HepG2 (cell line): Measurements from ENCODE around the gene PDE8B. TPM values are rescaled to one million over a fixed set of nuclear protein-coding genes. Genes with fewer than 3 reads are reported as not detected.
A peak's percentile ranks its signal among the peaks of the same experiment; 100 is the strongest.

Experiments
- ATAC-seq: fragments of 200-7000 bp; cut with Tn5 transposase; 3 replicates; pipeline ENCODE4 v1.9.1; 2020; ENCODE audit warnings: mild to moderate bottlenecking, moderate library complexity
- BruUV-seq: library from RNA; stranded (reverse); fragments of 400-500 nt; replicated peaks from 2 replicates; lab custom pipeline; 2021; lab: Mats Ljungman, UMichigan
- CTCF ChIA-PET: fragments of 300-600 bp; formaldehyde crosslinking; extraction: SDS; loops from one replicate; lab custom pipeline; 2021; ENCODE audit warnings: low total read pairs, inconsistent platforms, low intra/inter-chr PET ratio; lab: Yijun Ruan, JAX
- POLR2A ChIA-PET: fragments of 350-600 bp; sonication (Branson Sonifier 250); formaldehyde crosslinking; loops from one replicate; lab custom pipeline; 2020; ENCODE audit warnings: antibody characterized with exemption, inconsistent platforms; lab: Yijun Ruan, JAX
- DNase-seq: peaks from one replicate; pipeline ENCODE4 v3.0.0-alpha.2; 2015; ENCODE audit warnings: low spot score
- FAIRE-seq: peaks from 3 replicates; lab custom pipeline; 2011; peaks lifted over from hg19 to GRCh38; lab: Jason Lieb, UNC
- H2AFZ ChIP-seq: one replicate; pipeline ENCODE4 v1.6.1; 2011; ENCODE audit warnings: low read length, inconsistent platforms
- H3K27ac ChIP-seq: fragments of 300-600 bp; 3 replicates; pipeline ENCODE4 v1.8.0; 2011; ENCODE audit warnings: mixed run types, mild to moderate bottlenecking, mixed read lengths, low read length, inconsistent platforms; ENCODE audit not compliant: insufficient read depth; ENCODE audit errors: extremely low read length
- H3K27me3 ChIP-seq, 2 experiments: fragments of 200-600 bp in 1 of 2; 2 replicates in 1 of 2; 3 replicates in 1 of 2; pipeline versions ENCODE4 v1.6.0 to v1.8.0; 2011; ENCODE audit warnings: low read length in 2 of 2, mild to moderate bottlenecking in 2 of 2, moderate library complexity in 2 of 2, inconsistent platforms in 1 of 2; ENCODE audit not compliant: insufficient read depth in 2 of 2, control insufficient read depth in 1 of 2
- H3K36me3 ChIP-seq, 2 experiments: fragments of 200-600 bp in 1 of 2; replicated peaks in 1 of 2; 2 replicates in 1 of 2; 3 replicates in 1 of 2; pipeline versions ENCODE4 v1.5.1 to v1.8.0; 2011; ENCODE audit warnings: low read length in 2 of 2, inconsistent platforms in 1 of 2; ENCODE audit not compliant: insufficient read depth in 2 of 2, control insufficient read depth in 1 of 2
- H3K4me1 ChIP-seq: 2 replicates; pipeline ENCODE4 v1.5.1; 2012; ENCODE audit warnings: low read length, inconsistent platforms; ENCODE audit not compliant: insufficient read depth
- H3K4me2 ChIP-seq: 2 replicates; pipeline ENCODE4 v1.6.0; 2011; ENCODE audit warnings: low read depth, low read length, inconsistent platforms
- H3K4me3 ChIP-seq, 3 experiments: fragments of 200-600 bp in 1 of 3; sonication (generic), shearing (Covaris generic) in 1 of 3; replicated peaks in 1 of 3; 2 replicates each; pipeline ENCODE4 v1.5.1; 2011 to 2016; ENCODE audit warnings: low read length in 3 of 3, inconsistent platforms in 2 of 3, low read depth in 2 of 3, mild to moderate bottlenecking in 2 of 3, control low read depth in 1 of 3, mixed read lengths in 1 of 3; ENCODE audit not compliant: insufficient read depth in 1 of 3
- H3K79me2 ChIP-seq: one replicate; pipeline ENCODE4 v1.6.1; 2011; ENCODE audit warnings: low read length, inconsistent platforms; ENCODE audit not compliant: insufficient read depth
- H3K9ac ChIP-seq: 2 replicates; pipeline ENCODE4 v1.6.0; 2011; ENCODE audit warnings: mild to moderate bottlenecking, low read depth, low read length, inconsistent platforms; ENCODE audit not compliant: insufficient read depth
- H3K9me3 ChIP-seq: 2 replicates; pipeline ENCODE4 v1.5.1; 2012; ENCODE audit warnings: mild to moderate bottlenecking, low read length
- H4K20me1 ChIP-seq: 2 replicates; pipeline ENCODE4 v1.6.0; 2011; ENCODE audit warnings: inconsistent platforms, mild to moderate bottlenecking, low read length, moderate library complexity; ENCODE audit not compliant: insufficient read depth
- ATF7 ChIP-seq, 2 experiments: fragments of 450-650 bp in 1 of 2; sonication (generic) in 1 of 2; formaldehyde crosslinking in 1 of 2; IDR thresholded peaks; 2 replicates each; pipeline versions ENCODE4 v1.4.0 to v1.6.1; 2016 to 2020; ENCODE audit warnings: antibody characterized with exemption in 1 of 2, mild to moderate bottlenecking in 1 of 2, missing genetic modification reagents in 1 of 2
- GTF2F1 ChIP-seq: fragments of 150-350 bp; IDR thresholded peaks from 2 replicates; pipeline ENCODE4 v1.6.1; 2014; ENCODE audit warnings: low read length
- HDAC1 ChIP-seq: sonication (generic); formaldehyde crosslinking; IDR thresholded peaks from 2 replicates; pipeline ENCODE4 v1.5.1; 2020; ENCODE audit warnings: mild to moderate bottlenecking, missing genetic modification reagents
- NR2F6 ChIP-seq, 2 experiments: IDR thresholded peaks; 2 replicates each; pipeline ENCODE4 v1.6.1; 2016; ENCODE audit warnings: antibody characterized with exemption in 1 of 2, mild to moderate bottlenecking in 1 of 2
- SAP130 ChIP-seq: IDR thresholded peaks from 2 replicates; pipeline ENCODE4 v1.6.1; 2016; ENCODE audit warnings: low read depth
- SETDB1 ChIP-seq: sonication (generic); formaldehyde crosslinking; IDR thresholded peaks from 2 replicates; pipeline ENCODE4 v1.5.1; 2020; ENCODE audit warnings: missing genetic modification reagents, mild to moderate bottlenecking, borderline replicate concordance
- SP2 ChIP-seq: sonication (generic); formaldehyde crosslinking; IDR thresholded peaks from 2 replicates; pipeline ENCODE4 v1.5.1; 2020; ENCODE audit warnings: mild to moderate bottlenecking, missing genetic modification reagents
- SRSF1 ChIP-seq: fragments of 200-400 bp; formaldehyde crosslinking; optimal IDR thresholded peaks from 2 replicates; pipeline ENCODE3; 2017; ENCODE audit warnings: mild to moderate bottlenecking, low read depth, low read length, moderate library complexity
- TBX3 ChIP-seq: fragments of 450-650 bp; IDR thresholded peaks from 2 replicates; pipeline ENCODE4 v1.6.1; 2017; ENCODE audit warnings: antibody characterized with exemption, mild to moderate bottlenecking, inconsistent platforms, borderline replicate concordance
- ZIK1 ChIP-seq: sonication (generic); formaldehyde crosslinking; IDR thresholded peaks from 2 replicates; pipeline ENCODE4 v1.5.0; 2020; ENCODE audit warnings: mild to moderate bottlenecking, low read depth, missing genetic modification reagents, borderline replicate concordance
- ZNF441 ChIP-seq: sonication (generic); formaldehyde crosslinking; IDR thresholded peaks from 2 replicates; pipeline ENCODE4 v1.7.0; 2021; ENCODE audit warnings: missing genetic modification reagents, borderline replicate concordance
- ZNF558 ChIP-seq: sonication (generic); formaldehyde crosslinking; IDR thresholded peaks from 2 replicates; pipeline ENCODE4 v1.9.0; 2022; ENCODE audit warnings: mild to moderate bottlenecking, missing genetic modification reagents, borderline replicate concordance
- ZNF619 ChIP-seq: sonication (generic); formaldehyde crosslinking; IDR thresholded peaks from 2 replicates; pipeline ENCODE4 v1.4.0; 2020; ENCODE audit warnings: mild to moderate bottlenecking, missing genetic modification reagents
- WGBS: methylation state at CpG from one replicate; pipeline ENCODE4 v1.1.6; 2017; ENCODE audit warnings: low lambda C conversion rate; 5-methylcytosine and 5-hydroxymethylcytosine counted together
- in situ Hi-C: cut with HindIII; loops from 2 replicates; pipeline ENCODE4 v1.10.0; 2017; ENCODE audit warnings: low pct_unique_long_range_greater_than_20kb; ENCODE audit not compliant: extremely low pct_ligation_motif_present
- intact Hi-C: fragments of 100-400 bp; cut with micrococcal nuclease; formaldehyde crosslinking; loops from one replicate; pipeline ENCODE4 v1.10.0; 2022; ENCODE audit not compliant: unreplicated experiment
- polyA plus RNA-seq, 8 experiments: library from polyadenylated mRNA; depleted of rRNA in 3 of 8; stranded (reverse) in 7 of 8; unstranded in 1 of 8; fragments of >200 nt; fragmentation: Illumina TruSeq in 4 of 8; extraction: Trizol in 4 of 8; gene quantifications; 2 replicates each; pipeline versions ENCODE4 v1.2.1 to v1.2.3, GENCODE V29; 2011 to 2016; ENCODE audit warnings: low read depth in 4 of 8, missing spikeins in 1 of 8, mixed read lengths in 1 of 8; ENCODE audit not compliant: insufficient read depth in 1 of 8
- total RNA-seq, 5 experiments: library from RNA; depleted of rRNA; stranded (reverse); fragments of >200 nt; fragmentation: Illumina TruSeq; extraction: Trizol; gene quantifications; 2 replicates each; pipeline ENCODE4 v1.2.3, GENCODE V29; 2016; ENCODE audit warnings: low read depth in 1 of 5
- TF ChIP-seq, protein P1 (sequence below): IDR thresholded peaks from 2 replicates; pipeline ENCODE4 v1.6.1; 2016
- TF ChIP-seq, protein P2 (sequence below): sonication (generic); formaldehyde crosslinking; IDR thresholded peaks from one replicate; pipeline ENCODE4 v1.5.1; 2020; ENCODE audit warnings: mild to moderate bottlenecking, missing genetic modification reagents; ENCODE audit errors: not compliant biosample characterization

Gene PDE8B
- total and polyA plus RNA-seq, 2 of the 13 experiments (the other 11 are each of a cell fraction or from before 2014, with no cell fraction given) = 0.07 TPM; not detected in 1

DNA sequence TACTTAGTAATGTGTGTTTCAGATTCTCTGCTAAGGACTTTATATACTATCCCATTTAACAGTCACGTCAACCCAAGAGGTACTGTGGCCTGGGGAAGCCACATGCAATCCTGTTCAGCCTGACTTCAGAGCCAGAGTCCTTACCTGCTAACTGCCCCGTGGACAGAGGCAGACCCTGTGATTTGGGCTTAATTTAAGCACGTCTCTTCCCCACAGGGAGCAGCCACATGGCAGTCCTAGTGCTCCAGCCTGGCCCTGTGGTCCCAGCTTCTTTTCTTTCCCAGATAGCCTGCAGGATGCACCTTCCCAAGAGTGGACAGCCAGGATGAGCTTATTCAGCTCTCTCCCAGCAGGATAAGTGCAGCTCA lies 71.5 kb downstream of the PDE8B start (continued):
- TF ChIP-seq ZNF558 (CRISPR knock-in tag) = no peak

- no peaks in the 10 kb centered on the region for H4K20me1 ChIP-seq
- no peak overlapping the region for H2AFZ ChIP-seq
- no peak overlapping the region for H3K27ac ChIP-seq
- peak; percentile 49 for ATAC-seq
- H3K27me3 ChIP-seq = peaks cover 0 to 2% of the 10 kb centered on the region in 2 experiments; a peak in 2 of 5 replicates
- DNase-seq = no peak
- intact Hi-C loops = no loop called here
- POLR2A ChIA-PET = no interaction called here
- no peak for FAIRE-seq
- no peak overlapping the region for H3K4me2 ChIP-seq
- 46% methylated on average over 4 of the region's 11 CpGs for WGBS
- H3K4me1 ChIP-seq = no peaks in the 10 kb centered on the region
- no peaks in the 10 kb centered on the region for H3K36me3 ChIP-seq
- H3K9me3 ChIP-seq = no peaks in the 10 kb centered on the region
- in situ Hi-C loops = no loop called here
- no peak overlapping the region for H3K9ac ChIP-seq
- CTCF ChIA-PET = no interaction called here
- no peaks in the 10 kb centered on the region for H3K79me2 ChIP-seq
- H3K4me3 ChIP-seq = no peak overlapping the region
- BruUV-seq = no TSS peak
- TF ChIP-seq, protein P1, sequence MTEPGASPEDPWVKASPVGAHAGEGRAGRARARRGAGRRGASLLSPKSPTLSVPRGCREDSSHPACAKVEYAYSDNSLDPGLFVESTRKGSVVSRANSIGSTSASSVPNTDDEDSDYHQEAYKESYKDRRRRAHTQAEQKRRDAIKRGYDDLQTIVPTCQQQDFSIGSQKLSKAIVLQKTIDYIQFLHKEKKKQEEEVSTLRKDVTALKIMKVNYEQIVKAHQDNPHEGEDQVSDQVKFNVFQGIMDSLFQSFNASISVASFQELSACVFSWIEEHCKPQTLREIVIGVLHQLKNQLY (CRISPR knock-in tag) = no peak
- TF ChIP-seq SETDB1 (CRISPR knock-in tag) = no peak
- TF ChIP-seq ZNF619 = no peak
- TF ChIP-seq, protein P2, sequence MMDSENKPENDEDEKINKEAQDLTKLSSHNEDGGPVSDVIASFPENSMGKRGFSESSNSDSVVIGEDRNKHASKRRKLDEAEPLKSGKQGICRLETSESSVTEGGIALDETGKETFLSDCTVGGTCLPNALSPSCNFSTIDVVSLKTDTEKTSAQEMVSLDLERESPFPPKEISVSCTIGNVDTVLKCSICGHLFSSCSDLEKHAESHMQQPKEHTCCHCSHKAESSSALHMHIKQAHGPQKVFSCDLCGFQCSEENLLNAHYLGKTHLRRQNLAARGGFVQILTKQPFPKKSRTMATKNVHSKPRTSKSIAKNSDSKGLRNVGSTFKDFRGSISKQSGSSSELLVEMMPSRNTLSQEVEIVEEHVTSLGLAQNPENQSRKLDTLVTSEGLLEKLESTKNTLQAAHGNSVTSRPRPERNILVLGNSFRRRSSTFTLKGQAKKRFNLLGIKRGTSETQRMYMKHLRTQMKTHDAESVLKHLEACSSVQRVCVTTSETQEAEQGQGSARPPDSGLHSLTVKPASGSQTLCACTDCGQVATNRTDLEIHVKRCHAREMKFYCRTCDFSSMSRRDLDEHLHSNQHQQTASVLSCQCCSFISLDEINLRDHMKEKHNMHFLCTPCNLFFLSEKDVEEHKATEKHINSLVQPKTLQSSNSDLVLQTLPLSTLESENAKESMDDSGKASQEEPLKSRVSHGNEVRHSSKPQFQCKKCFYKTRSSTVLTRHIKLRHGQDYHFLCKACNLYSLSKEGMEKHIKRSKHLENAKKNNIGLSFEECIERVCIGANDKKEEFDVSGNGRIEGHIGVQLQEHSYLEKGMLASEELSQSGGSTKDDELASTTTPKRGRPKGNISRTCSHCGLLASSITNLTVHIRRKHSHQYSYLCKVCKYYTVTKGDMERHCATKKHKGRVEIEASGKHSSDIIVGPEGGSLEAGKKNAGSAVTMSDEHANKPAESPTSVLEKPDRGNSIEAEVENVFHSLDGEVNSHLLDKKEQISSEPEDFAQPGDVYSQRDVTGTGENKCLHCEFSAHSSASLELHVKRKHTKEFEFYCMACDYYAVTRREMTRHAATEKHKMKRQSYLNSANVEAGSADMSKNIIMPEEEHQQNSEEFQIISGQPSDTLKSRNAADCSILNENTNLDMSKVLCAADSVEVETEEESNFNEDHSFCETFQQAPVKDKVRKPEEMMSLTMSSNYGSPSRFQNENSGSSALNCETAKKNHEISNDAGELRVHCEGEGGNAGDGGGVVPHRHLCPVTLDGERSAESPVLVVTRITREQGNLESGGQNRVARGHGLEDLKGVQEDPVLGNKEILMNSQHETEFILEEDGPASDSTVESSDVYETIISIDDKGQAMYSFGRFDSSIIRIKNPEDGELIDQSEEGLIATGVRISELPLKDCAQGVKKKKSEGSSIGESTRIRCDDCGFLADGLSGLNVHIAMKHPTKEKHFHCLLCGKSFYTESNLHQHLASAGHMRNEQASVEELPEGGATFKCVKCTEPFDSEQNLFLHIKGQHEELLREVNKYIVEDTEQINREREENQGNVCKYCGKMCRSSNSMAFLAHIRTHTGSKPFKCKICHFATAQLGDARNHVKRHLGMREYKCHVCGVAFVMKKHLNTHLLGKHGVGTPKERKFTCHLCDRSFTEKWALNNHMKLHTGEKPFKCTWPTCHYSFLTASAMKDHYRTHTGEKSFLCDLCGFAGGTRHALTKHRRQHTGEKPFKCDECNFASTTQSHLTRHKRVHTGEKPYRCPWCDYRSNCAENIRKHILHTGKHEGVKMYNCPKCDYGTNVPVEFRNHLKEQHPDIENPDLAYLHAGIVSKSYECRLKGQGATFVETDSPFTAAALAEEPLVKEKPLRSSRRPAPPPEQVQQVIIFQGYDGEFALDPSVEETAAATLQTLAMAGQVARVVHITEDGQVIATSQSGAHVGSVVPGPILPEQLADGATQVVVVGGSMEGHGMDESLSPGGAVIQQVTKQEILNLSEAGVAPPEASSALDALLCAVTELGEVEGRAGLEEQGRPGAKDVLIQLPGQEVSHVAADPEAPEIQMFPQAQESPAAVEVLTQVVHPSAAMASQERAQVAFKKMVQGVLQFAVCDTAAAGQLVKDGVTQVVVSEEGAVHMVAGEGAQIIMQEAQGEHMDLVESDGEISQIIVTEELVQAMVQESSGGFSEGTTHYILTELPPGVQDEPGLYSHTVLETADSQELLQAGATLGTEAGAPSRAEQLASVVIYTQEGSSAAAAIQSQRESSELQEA (CRISPR knock-in tag) = no peak
- no peak for TF ChIP-seq SAP130
- no peak for TF ChIP-seq SP2 (CRISPR knock-in tag)
- no peak for TF ChIP-seq TBX3
- TF ChIP-seq HDAC1 (CRISPR knock-in tag) = no peak
- TF ChIP-seq GTF2F1 = no peak
- no peak for TF ChIP-seq SRSF1
- no peak for TF ChIP-seq ZNF441 (CRISPR knock-in tag)
- no peak for TF ChIP-seq NR2F6 (IDR thresholded peaks at IDR 0.05)
- no peak for TF ChIP-seq NR2F6 (CRISPR knock-in tag; IDR thresholded peaks at IDR 0.05)
- no peak for TF ChIP-seq ZIK1 (CRISPR knock-in tag)
- no peak for TF ChIP-seq ATF7 (IDR thresholded peaks at IDR 0.05)
- no peak for TF ChIP-seq ATF7 (CRISPR knock-in tag; IDR thresholded peaks at IDR 0.05)
Measured at GRCh38 chr5:77282337-77283027, 72.0 kb downstream of the PDE8B start.
